GM19193 (cell line): ENCODE measurements around the gene PRR5L.

Source experiments
- POLR2A ChIP-seq: IDR thresholded peaks from 4 replicates; pipeline ENCODE4 v1.6.1; 2011; ENCODE audit not compliant: insufficient read depth, insufficient read length; ENCODE audit errors: extremely low read depth

Gene PRR5L

DNA sequence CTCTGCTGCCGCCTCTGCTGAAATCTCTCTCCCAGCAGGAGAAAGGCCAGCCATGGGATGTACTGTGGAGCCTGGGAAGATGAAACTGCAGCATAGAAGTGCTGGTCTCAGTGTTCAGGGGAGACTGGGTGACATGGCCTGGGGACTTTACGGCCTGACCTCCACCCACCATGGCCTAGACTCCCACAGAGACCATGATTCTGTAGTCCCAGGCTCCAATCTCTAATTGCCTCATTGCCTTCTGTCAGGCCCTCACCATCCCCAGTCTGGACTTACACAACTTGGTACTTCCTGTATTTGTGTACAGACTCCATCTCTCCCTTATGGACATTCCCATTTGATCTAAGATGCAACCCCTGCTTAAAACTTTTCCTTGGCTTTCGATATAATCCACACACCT is 170.9 kb downstream of the PRR5L start:
- no peak for TF ChIP-seq POLR2A

DNA sequence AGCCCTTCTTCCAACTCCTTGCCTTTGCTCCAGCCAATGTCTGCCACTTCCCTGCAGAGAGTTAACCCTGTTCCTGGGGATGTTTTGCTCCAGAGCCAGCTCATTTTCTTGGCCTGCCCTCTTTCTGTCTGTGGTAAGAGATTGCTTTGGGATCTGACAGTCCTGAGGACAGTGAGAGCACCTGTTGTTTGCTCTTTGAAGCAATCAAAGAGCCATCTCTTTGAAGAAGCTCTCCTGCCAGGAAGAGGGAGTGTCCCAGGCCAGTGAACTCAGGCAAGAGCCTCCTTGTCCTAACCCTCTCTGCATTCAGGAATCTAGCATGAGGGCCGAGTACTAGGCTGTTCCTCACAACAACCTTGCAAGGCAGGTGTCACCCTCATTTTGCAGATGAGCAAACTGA is 171.8 kb downstream of the PRR5L start:
- TF ChIP-seq POLR2A, result no peak

DNA sequence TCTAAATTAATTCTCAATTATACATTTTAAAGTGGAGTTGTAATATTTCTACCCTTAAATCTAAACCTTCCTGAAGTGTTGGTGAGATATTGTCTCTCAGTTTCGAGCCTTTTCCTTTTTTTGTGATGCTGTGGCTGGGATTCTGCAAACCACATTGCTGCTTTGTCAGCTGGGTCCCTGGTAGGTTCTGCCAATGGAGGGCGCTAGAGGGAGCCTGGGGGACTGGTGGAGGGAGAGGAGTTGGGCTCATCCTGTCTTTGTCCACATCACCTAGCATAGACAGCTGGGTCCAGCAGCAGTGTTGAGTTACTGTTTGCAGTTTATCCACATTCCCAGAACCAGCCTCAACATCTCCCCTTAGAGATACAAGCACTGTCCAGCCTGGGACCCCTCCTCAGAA is 173.0 kb downstream of the PRR5L start:
- TF ChIP-seq POLR2A, result no peak

DNA sequence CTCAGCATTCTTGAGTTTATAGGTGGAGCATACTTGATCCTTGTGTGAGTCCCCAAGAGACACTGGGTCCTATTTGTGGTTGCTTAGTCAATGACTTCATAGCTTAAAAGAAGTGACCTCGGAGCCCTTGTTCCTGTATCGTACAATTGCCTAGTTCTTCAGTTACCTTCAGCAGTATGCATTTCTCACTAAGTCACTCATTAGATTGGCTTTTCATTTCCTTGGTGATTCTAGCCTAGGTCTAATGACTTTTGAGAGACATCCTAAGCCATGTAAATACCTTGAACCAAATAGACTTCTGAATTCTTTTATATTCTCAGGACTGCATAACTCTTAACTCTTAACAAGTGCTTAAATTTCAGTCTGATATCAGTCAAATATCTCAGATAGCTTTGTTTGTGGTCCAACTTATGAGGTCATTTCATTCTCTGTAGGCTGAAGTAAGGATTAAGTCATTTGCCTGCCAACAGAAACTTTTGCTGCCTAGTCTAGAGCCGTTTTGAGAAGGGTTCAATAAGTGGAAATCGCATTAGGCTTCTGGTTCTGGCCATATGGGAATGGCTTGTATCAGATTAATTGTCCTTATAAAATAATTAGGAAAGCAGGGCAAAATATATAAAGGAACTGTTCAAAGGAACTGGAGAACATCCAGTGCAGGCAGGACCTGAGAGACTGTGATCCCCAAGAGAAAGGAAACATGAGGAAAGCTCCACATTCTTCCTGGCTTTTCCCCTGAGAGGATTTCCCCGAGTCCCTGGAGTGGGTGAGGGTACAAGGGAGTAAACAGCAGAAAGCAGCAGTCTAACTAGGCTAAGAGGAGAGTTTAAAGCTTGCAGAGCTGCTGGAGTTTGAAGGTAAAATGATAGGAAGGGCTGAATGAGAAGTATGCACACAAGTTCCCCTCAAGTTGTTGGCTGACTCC is 174.1 kb downstream of the PRR5L start:
- TF ChIP-seq POLR2A, result no peak

DNA sequence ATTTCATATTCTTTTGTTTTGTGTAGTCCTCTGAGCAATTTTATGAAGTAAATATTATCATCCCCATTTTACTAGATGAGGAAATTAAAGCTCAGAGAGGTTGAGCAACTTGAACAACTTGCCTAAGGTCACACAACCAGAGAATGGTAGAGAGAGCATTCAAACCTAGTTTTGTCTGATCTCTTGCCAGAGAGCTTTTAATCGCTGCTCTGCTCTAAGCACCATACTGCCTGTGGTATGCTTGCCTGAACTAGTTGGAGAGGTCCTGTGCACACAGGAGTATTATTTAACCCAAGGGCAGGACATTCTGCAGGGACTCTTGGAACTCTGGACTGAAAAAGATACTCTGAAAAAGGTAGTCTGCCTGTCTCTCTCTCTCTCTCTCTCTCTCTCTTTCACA is 175.5 kb downstream of the PRR5L start:
- no peak for TF ChIP-seq POLR2A

DNA sequence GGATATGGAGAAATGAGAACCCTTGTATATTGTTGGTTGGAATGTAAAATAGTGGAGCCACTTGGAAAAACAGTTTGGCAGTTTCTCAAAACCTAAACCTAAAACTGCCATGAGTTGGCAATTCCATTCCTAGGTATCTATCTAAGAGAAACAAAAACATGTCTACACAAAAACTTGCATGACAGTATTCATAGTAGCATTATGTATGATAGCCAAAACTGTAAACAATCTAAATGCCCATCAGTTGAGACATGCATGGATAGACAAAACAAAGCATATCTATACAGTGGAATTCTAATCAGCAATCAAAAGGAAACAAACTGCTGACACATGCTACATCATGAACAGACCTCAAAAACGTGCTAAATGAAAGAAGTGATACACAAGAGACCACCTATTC is 179.1 kb downstream of the PRR5L start:
- no peak for TF ChIP-seq POLR2A

DNA sequence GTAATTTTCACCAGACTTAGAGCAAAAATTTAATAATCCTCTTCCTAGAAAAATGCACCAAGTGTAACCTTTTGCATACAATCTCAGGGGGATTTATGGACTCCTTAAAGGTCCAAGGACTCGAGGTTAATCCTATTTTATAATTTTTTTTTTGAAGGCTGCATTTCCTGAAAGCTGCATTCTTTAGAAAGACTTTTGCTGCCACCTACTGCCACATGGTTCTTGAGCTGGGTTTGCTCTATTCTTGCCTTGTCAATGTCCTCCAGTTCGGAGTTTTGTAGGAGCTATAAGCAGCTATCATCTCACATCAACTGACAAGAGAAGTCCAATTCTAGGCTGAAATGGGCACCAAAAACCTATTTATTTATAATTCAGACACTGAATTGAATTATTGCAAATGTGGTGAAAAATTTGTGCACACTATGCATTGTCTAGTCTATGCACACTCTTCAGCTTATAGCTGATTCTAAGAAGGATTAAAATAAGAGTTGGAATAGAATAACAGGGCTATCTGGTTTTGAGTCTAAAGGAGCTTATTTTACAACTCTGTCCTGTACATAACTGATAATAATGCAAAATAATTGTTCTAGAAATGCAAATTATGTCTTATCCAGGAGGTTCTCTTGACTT is 182.7 kb downstream of the PRR5L start:
- TF ChIP-seq POLR2A, result no peak

DNA sequence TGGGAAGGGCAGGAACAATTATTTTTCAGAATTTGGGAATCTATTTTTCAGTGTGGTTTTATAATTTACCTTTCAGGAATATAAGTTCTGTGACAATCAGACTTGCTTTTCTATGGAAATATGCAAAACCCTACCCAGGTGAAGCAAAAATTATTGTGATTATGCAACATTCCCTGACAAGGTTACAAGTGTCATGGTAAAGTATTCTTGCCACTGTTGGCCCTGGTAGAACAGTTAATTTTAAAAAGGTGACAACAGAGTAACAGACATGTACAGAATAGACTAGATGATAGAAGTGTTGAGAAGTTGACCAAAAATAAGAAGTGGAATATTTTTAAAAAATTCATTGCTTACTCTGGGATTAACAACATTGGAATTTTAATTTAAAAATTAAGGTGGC is 184.7 kb downstream of the PRR5L start:
- no peak for TF ChIP-seq POLR2A

DNA sequence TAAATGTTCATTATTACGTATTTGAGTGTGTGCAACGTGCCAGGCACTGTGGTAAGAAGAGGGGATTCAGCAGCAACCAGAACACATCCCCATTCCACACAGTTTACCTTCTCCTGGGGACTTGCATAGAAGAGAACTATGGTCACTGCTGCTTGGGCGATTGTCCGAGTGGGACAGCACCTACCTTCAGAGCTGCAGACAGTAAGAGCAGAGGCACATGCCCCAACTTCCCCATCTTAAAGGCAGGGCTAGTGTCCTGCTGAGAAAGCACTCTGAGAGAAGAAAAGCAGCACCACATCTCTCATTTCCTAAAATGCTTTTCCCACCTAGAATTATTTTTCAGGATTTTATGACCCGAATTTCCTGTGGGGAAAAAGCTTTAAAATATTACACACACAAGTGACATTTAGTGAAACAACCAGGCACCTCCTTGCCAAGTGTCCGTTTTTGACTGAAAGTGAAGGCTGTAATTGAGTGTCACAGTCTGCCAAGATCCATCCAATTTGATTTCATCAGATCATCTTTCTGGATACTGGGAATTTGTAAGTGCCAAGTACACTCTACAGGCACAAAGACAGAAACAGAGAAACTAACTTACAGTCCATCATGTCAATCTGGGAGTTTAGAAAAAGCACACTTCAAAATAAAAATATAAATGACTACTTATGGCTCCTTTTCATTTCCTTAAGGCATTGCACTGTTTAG is 189.4 kb downstream of the PRR5L start:
- no peak for TF ChIP-seq POLR2A

DNA sequence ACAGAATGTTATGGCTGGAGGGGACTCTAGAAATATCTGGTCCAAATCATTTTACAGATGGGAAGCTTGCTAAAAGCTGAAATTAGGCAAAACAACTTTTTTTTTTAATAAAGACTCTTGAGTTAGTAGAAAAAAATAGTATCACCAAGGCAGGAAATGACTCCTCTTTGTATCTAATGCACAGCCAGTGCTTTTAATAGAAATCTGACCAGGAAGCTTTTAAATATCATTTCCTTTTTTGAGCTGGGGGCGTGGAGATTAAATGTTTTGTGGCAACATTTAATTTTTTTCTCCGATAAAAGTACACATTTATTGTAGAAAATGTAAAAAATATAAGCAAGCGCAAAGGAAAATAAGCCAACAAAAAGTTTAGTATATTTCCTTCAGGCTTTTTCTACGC is 191.5 kb downstream of the PRR5L start:
- no peak for TF ChIP-seq POLR2A

DNA sequence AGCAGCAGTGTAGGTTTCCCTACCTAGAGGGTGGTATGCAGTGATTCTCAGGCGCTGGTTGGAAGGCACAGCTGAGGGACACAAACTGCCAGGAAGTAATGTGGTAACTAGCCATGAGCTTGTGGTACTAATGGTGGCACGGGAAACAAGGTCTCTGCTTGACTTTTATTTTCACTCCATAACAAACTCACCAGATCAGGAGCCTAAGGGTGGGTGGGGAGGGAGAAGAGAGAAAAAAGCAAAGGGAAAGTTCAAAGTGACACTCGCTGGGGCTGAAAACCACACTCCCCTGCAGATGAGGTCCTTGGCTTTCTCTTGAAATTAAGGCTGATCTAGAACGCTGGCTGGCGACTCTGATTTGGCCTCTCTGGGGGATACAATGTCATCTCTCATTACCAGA is 192.0 kb downstream of the PRR5L start:
- TF ChIP-seq POLR2A, result no peak

DNA sequence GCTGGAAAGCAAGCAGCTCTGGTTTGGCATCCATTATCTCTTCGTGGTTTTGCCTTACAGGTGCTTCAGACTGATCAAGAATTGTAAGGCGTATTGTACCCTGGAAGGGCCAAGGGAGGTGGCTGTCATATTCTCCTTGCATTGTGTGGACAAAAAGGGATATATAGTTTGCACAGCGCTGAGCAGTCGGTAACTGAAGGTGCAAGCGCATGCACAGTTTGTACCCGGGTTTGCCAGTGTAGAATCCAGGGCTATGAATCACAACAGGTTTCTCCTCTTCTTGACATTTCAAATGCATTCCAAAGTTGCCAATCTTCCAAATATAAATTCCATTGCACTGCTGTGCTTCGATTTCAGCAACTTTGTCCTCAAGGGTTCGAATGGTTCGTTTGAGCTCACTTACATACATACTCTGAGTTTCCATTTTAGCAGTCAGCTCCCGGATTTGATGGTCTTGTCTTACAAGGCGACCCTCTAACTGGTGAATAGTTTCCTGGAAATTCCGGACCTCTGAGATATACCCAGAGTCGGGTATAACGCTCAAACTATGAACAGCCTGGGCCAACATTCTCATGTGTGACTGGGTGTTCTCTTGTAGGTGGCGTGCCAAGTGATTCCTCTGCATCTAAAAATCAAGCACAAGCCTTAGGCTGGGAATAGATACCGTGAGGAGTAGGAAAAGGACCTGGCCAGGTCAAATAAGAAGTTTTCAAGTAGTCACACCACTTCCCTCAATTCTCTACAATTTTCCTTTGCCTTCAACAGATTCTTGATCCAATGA is 194.1 kb downstream of the PRR5L start:
- TF ChIP-seq POLR2A, result no peak

DNA sequence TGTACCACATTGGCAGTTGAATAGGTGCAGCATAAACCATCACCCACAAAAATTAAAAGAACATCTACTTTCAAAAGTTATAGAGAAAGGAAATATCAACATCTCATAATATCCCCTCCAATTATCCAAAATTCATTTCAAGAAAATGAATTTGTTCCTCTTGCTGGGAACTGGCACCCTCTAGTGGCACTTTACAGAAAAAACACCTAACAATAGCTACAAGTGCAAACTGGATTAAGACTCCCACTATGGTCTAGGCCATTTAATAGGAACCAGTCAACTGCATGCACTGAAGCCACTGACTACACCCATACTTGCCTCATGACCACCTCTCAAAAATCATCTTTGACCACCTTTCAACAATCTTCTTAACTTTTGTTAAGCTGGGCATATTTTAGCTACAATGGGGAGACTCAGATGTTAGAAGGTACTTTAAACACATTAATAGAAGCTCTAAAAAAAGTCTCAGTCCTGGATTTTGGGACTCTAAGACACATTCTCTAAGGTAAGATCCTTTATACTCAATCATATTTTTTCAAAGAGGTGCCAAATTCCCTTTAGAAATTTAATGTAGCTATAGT is 196.7 kb downstream of the PRR5L start:
- TF ChIP-seq POLR2A, result no peak

DNA sequence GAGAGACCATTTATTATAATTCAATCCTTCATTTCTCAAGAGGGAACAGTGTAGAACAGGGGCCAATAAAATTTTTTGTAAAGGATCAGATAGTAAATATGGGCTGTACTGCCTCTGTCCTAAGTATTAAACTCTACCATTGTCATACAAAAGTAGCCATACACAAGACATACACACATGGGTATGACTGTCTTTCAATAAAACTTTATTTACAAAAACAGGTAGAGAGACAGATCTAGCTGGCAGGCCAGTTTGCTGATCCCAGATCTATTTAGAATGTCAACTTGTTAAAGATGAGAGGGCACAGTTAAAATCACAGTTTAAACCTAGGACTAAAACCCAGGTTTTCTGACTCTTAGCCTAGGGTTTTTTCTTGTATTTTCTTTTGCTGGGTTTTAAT is 197.2 kb downstream of the PRR5L start:
- TF ChIP-seq POLR2A, result no peak
